ENCODE measurements around the gene CYP11A1. TPM values are rescaled to one million over a fixed set of nuclear protein-coding genes. Genes with fewer than 3 reads are reported as not detected.

CYP11A1 gene
- total and polyA plus RNA-seq, 9 donors: 19.9 to 1,902 (median 32.3) TPM

- H3K27me3 ChIP-seq: no peaks in the 10 kb centered on the region
- H3K4me3 ChIP-seq: no peak overlapping the region
- TF ChIP-seq CTCF (IDR thresholded peaks at IDR 0.05): no peak
- intact Hi-C loops (cut with DNase I): no loop called here
- no peaks in the 10 kb centered on the region for H3K36me3 ChIP-seq
- DNase-seq: no peak
- peaks cover 3% of the 10 kb centered on the region for H3K4me1 ChIP-seq (ENCODE audit: insufficient read depth)
- H3K27ac ChIP-seq: no peak overlapping the region
- H3K9me3 ChIP-seq: no peaks in the 10 kb centered on the region
- WGBS, 3 donors: 66 to 72% (median 68%) methylated on average over 4 of the region's 4 CpGs
Observed at GRCh38 chr15:74340150-74340549, 27.3 kb downstream of the CYP11A1 start.

DNA sequence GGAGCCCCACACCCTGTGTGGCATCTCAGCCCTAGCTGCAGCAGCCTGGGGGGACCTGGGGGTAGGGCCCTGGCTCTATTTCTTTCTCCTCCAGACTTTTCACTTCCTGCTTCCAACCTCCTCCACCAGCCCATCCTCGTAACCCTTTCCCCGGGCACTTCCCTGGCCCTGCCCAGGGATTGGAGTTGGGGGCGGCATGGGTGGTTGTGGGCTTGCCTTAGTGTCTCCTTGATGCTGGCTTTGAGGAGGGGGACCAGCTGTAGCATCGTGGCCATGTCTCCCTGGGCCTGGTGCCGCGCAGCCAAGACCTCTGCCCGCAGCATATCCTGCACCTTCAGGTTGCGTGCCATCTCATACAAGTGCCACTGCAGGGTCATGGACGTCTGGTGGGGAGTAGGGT, 28.1 kb downstream of the CYP11A1 start:
- H3K27ac ChIP-seq: no peak overlapping the region
- peak in 2 of 5 donors; percentile 17 to 23 for DNase-seq

GRCh38 chr15:74338676-74339075, 28.8 kb downstream of the CYP11A1 start:
- 93 to 98% (median 98%) methylated on average over 5 of the region's 5 CpGs for WGBS, 3 donors
- no peak overlapping the region for H3K27ac ChIP-seq
- no peaks in the 10 kb centered on the region for H3K9me3 ChIP-seq
- no peak overlapping the region for H3K4me3 ChIP-seq
- intact Hi-C loops (cut with DNase I): no loop called here
- no peaks in the 10 kb centered on the region for H3K36me3 ChIP-seq
- TF ChIP-seq CTCF (IDR thresholded peaks at IDR 0.05) (no peak), POLR2A (IDR thresholded peaks at IDR 0.05) (no peak), EP300 (IDR thresholded peaks at IDR 0.05) (no peak)
- peaks cover 3% of the 10 kb centered on the region for H3K4me1 ChIP-seq (ENCODE audit: insufficient read depth)
- no peaks in the 10 kb centered on the region for H3K27me3 ChIP-seq
- DNase-seq: peak in 2 of 5 donors; percentile 20 to 21

More for the DNA sequence above, 28.1 kb downstream of the CYP11A1 start:
- intact Hi-C loops (cut with DNase I): no loop called here
- WGBS, 3 donors: 95 to 98% (median 95%) methylated on average over 6 to 9 of the region's 9 CpGs
- Histone ChIP-seq H3K36me3 (no peaks in the 10 kb centered on the region), H3K9me3 (no peaks in the 10 kb centered on the region), H3K27me3 (no peaks in the 10 kb centered on the region), H3K4me1 (ENCODE audit: insufficient read depth) (peaks cover 3% of the 10 kb centered on the region), H3K4me3 (no peak overlapping the region)
- TF ChIP-seq POLR2A (IDR thresholded peaks at IDR 0.05) (no peak), CTCF (IDR thresholded peaks at IDR 0.05) (no peak), EP300 (IDR thresholded peaks at IDR 0.05) (no peak)

DNA sequence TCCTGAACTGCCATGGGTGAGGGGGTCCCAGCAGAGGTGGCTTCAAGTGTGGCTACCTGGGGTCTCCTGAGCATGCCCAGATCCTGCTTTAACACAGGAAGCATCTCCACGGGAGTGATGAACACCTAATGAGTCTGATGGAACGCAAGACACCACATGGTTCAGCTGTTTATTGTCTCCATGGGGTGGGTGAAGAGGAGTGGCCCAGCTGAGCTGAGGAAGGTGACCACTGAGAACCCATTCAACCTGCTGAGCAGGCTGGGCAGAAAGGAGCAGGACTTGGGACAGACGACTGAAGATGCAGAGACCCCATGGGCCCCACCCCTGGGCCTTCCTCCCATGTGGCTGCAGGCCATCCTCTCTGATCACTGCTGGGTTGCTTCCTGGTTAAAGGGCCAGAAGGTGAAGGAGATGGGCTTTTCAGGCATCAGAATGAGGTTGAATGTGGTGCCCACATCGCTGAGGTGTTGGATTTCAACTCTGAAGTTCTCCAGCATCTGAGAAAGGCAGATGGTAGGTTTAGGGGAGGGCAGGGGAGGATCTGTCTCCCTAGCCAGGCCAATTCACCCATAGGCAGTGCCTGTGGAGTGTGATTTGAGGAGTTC, 29.7 kb downstream of the CYP11A1 start:
- WGBS, 3 donors: 77 to 80% (median 78%) methylated on average over 3 to 4 of the region's 4 CpGs
- peaks cover 3% of the 10 kb centered on the region for H3K4me1 ChIP-seq (ENCODE audit: insufficient read depth)
- no peaks in the 10 kb centered on the region for H3K27me3 ChIP-seq
- DNase-seq: peak in 1 of 5 donors; percentile 17
- no peaks in the 10 kb centered on the region for H3K9me3 ChIP-seq
- TF ChIP-seq EP300 (IDR thresholded peaks at IDR 0.05) (no peak), CTCF (IDR thresholded peaks at IDR 0.05) (no peak), POLR2A (IDR thresholded peaks at IDR 0.05) (no peak)
- intact Hi-C loops (cut with DNase I): no loop called here
- H3K36me3 ChIP-seq: no peaks in the 10 kb centered on the region
- no peak overlapping the region for H3K4me3 ChIP-seq
- no peak overlapping the region for H3K27ac ChIP-seq
